ENCODE data around the gene TNKS2.

GRCh38 chr10:91776266-91776665 is 22.0 kb upstream of the TNKS2 start:
- TF ChIP-seq CTCF (IDR thresholded peaks at IDR 0.05): no peak
- TF ChIP-seq POLR2A (IDR thresholded peaks at IDR 0.05): no peak

Data from breast epithelium (tissue), 3 donors.